ENCODE results near the gene STXBP2. TPM values are rescaled to one million over a fixed set of nuclear protein-coding genes. Genes with fewer than 3 reads are reported as not detected.
"Not testable (repeated sequence)": the region's sequence is repeated elsewhere in the genome, so short reads cannot be mapped to it uniquely, and the experiment has no call there.

STXBP2 gene
- polyA plus RNA-seq, 6 donors from 2014 or later: 71.0 to 86.2 (median 79.5) TPM

DNA sequence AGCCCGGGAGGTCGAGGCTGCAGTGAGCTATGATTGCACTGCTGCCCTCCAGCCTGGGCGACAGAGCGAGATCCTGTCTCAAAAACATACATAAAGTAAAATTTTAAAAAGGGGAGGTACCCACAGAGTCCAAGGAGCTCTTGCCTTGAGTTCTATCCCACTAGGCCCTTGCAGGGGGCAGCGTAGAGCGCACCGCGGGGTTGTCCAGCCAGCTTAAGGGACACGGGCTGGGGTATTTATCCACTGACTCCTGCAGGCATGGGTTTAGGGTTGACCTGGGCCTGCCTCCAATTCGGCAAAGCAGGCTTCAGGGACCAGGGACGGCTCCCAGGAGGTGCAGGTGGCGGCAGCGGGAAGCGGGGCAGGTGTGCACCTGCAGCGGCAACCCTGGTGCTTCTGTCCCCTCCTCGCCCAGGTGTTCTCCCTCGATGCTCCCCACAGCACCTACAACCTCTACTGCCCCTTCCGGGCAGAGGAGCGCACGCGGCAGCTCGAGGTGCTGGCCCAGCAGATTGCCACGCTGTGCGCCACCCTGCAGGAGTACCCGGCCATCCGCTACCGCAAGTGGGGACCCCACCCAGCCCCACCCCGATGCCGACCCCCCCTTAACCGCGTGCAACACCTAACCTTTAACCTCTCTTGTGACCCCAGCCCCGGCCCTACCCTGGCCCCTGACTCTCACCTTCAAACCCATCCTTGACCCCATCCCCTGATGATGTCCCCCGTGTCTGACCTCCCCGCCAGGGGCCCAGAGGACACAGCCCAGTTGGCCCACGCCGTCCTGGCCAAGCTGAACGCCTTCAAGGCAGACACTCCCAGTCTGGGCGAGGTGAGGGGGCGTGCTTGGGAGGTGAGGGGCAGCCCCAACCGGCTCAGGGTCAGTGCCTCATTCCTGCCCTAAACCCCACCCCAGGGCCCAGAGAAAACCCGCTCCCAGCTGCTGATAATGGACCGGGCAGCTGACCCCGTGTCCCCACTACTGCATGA is 4.7 kb downstream of the STXBP2 start:
- Mint-ChIP-seq H3K4me3 (no peak overlapping the region), H3K4me1 (peaks cover 31 to 44% (median 31%) of the 10 kb centered on the region in 3 donors), H3K36me3 (peaks cover 0 to 18% of the 10 kb centered on the region in 2 donors), H3K27me3 (no peaks in the 10 kb centered on the region), H3K27ac (no peak overlapping the region), H3K9me3 (peaks cover 0 to 1% (median 0%) of the 10 kb centered on the region in 7 donors)
- DNase-seq: no peak
- no peak for ATAC-seq (ENCODE audit: low read depth in 2 of 2)

DNA sequence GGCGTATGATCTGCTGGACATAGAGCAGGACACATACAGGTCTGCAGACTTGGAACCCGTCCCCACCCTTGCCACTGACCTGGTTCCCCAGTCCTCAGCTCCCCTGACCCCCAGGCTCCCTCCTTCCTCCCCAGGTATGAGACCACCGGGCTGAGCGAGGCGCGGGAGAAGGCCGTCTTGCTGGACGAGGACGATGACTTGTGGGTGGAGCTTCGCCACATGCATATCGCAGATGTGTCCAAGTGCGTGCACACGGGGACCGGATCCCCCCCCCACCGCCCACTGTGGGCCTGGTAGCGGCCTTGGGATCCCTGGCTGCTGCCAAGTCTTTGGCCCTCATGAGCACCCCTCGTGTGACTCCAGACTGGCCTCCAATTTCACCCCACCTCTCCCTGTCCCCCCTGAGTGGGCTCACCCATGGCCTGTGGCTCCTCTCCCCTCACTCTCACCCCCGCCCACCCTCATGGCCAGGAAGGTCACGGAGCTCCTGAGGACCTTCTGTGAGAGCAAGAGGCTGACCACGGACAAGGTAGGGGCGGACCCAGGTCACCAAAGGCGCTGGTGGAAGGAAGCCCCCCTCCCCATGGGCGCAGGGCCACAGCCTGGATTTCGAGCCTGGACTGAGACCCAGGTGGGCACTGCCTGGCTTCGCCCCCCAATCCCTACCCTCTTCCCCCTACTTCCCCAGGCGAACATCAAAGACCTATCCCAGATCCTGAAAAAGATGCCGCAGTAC is 5.6 kb downstream of the STXBP2 start:
- Mint-ChIP-seq H3K4me1 (peaks cover 25 to 37% (median 29%) of the 10 kb centered on the region in 3 donors), H3K27me3 (no peaks in the 10 kb centered on the region), H3K36me3 (peaks cover 0 to 18% of the 10 kb centered on the region in 2 donors), H3K4me3 (no peak overlapping the region), H3K27ac (peak overlapping the region in 1 of 6 donors; percentile 32), H3K9me3 (peaks cover 0 to 1% (median 0%) of the 10 kb centered on the region in 7 donors)
- ATAC-seq (ENCODE audit: low read depth in 2 of 2) (no peak), DNase-seq (no peak)

DNA sequence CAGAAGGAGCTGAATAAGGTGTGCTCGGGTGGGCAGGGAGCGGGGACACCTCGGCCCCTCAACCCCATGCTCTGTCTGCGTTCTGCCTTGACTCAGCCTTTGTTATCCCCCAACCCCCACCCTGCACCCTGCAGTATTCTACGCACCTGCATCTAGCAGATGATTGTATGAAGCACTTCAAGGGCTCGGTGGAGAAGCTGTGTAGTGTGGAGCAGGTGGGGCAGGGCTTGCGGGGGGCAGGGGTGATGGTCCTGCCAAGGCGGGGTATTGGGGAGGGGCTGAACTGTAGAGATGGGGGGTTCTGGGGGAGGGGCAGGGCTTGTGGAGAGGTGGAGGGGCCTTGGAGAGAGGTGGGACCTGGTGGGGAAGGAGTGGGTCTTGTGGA is 6.1 kb downstream of the STXBP2 start:
- Mint-ChIP-seq H3K4me1 (peaks cover 25 to 31% (median 25%) of the 10 kb centered on the region in 3 donors), H3K36me3 (peaks cover 0 to 18% of the 10 kb centered on the region in 2 donors)

DNA sequence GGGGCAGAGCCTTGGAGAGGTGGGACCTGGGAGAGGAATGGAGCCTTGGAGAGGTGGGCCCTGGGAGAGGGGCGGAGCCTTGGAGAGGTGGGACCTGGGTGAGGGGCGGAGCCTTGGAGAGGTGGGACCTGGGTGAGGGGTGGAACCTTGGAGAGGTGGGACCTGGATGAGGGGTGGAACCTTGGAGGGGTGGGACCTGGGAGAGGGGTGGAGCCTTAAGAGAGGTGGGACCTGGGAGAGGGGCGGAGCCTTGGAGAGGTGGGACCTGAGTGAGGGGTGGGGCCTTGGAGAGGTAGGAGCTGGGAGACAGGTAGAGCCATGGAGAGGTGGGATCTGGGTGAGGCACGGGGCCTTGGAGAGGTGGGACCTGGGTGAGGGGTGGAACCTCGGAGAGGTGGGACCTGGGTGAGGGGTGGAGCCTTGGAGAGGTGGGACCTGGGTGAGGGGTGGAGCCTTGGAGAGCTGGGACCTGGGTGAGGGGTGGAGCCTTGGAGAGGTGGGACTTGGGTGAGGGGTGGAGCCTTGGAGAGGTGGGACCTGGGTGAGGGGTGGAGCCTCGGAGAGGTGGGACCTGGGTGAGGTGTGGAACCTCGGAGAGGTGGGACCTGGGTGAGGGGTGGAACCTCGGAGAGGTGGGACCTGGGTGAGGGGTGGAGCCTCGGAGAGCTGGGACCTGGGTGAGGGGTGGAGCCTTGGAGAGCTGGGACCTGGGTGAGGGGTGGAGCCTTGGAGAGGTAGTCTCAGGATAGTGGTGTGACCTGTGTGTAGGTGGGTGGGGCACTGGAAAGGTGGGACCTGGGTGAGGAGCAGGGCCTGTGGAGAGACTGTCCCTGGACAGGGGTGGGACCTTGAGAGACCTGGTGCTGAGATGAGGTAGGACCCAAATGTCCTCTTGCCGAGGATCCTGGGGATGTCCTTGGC is 7.0 kb downstream of the STXBP2 start:
- ATAC-seq (ENCODE audit: low read depth in 2 of 2): not testable (repeated sequence)

More for the DNA sequence above, 6.1 kb downstream of the STXBP2 start:
- Mint-ChIP-seq H3K9me3 (peaks cover 0 to 1% (median 0%) of the 10 kb centered on the region in 7 donors), H3K4me3 (no peak overlapping the region), H3K27ac (peak overlapping the region in 1 of 6 donors; percentile 32), H3K27me3 (no peaks in the 10 kb centered on the region)
- ATAC-seq (ENCODE audit: low read depth in 2 of 2) (no peak), DNase-seq (no peak)

DNA sequence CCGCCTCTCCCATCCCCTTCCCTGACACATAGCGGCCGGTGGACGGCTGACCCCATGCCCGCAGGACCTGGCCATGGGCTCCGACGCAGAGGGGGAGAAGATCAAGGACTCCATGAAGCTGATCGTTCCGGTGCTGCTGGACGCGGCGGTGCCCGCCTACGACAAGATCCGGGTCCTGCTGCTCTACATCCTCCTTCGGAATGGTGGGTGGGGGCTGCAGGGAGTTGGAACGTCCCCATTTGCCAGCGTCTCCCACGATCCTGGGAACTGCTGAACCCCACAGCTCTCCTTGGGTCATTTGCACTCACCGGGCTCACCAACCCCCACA is 7.6 kb downstream of the STXBP2 start:
- Mint-ChIP-seq H3K27me3 (no peaks in the 10 kb centered on the region), H3K36me3 (peaks cover 0 to 18% of the 10 kb centered on the region in 2 donors)

More for the DNA sequence above, 7.0 kb downstream of the STXBP2 start:
- H3K4me1 Mint-ChIP-seq: peaks cover 19 to 24% (median 24%) of the 10 kb centered on the region in 3 donors
- H3K36me3 Mint-ChIP-seq: peaks cover 0 to 18% of the 10 kb centered on the region in 2 donors
- H3K9me3 Mint-ChIP-seq, DNase-seq, H3K27me3 Mint-ChIP-seq: not testable (repeated sequence)
- peak overlapping the region in 1 of 6 donors; percentile 69 for H3K27ac Mint-ChIP-seq
- peak overlapping the region in 1 of 8 donors; percentile 35 for H3K4me3 Mint-ChIP-seq

DNA sequence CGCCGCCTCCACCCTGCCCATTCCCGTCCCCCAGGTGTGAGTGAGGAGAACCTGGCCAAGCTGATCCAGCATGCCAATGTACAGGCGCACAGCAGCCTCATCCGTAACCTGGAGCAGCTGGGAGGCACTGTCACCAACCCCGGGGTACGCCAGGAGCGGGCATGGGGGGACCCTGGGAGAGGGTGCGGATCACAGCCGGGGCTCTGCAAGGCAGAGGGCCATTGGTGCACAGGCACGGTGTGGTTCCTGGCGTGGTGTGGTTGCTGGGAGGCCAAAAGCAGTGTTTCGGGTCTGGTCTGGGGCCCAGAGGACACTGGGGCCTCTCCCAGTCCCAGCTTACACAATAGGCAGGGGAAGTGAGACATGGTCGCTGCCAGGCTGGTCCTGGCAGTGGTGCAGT is 8.3 kb downstream of the STXBP2 start:
- no peak for ATAC-seq (ENCODE audit: low read depth in 2 of 2)
- Mint-ChIP-seq H3K27me3 (no peaks in the 10 kb centered on the region), H3K4me1 (peaks cover 6 to 11% (median 11%) of the 10 kb centered on the region in 3 donors), H3K4me3 (peak overlapping the region in 1 of 8 donors; percentile 75), H3K36me3 (peaks cover 0 to 11% of the 10 kb centered on the region in 2 donors), H3K27ac (peak overlapping the region in 1 of 6 donors; percentile 83), H3K9me3 (no peaks in the 10 kb centered on the region)
- no peak for DNase-seq

More for the DNA sequence above, 7.6 kb downstream of the STXBP2 start:
- peaks cover 12 to 18% (median 18%) of the 10 kb centered on the region in 3 donors for H3K4me1 Mint-ChIP-seq
- H3K4me3 Mint-ChIP-seq: peak overlapping the region in 1 of 8 donors; percentile 35
- DNase-seq: no peak
- H3K27ac Mint-ChIP-seq: no peak overlapping the region
- peaks cover 0 to 1% (median 0%) of the 10 kb centered on the region in 7 donors for H3K9me3 Mint-ChIP-seq
- ATAC-seq (ENCODE audit: low read depth in 2 of 2): no peak

DNA sequence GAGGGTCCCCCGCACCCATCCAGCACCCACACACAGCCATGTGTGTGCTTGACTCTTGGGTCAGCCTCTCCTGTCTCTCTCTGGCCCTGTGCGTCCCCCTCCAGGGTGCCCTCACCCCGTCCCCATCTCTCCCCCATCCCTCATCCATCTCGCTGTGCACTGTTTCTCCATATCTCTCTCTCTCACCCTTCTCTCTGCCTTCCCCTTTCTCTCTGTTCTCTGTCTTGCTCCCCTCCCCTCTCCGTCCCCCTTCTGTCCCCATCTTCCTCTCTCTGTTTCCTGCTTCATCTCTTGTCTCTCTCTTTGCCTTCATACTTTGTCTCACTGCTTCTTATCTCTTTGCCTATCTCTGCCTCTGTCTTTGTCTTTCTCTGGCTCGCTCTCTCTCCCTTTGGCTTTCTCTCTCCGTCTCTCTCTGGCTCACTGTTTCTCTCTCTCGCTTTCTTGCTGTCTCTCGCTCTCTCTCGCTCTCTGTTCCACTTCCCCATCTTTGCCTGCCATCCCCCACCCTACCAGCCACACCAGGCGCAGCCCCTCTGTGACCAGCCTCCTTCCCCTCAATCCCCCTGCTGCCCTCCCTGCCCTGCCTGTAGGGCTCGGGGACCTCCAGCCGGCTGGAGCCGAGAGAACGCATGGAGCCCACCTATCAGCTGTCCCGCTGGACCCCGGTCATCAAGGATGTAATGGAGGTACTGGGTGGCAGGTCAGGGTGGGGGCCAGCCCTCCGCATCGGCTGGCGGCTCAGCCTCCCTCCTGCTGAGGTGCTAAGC is 8.9 kb downstream of the STXBP2 start:
- H3K27ac Mint-ChIP-seq: peak overlapping the region in 1 of 6 donors; percentile 30
- peak overlapping the region in 1 of 8 donors; percentile 44 for H3K4me3 Mint-ChIP-seq

DNA sequence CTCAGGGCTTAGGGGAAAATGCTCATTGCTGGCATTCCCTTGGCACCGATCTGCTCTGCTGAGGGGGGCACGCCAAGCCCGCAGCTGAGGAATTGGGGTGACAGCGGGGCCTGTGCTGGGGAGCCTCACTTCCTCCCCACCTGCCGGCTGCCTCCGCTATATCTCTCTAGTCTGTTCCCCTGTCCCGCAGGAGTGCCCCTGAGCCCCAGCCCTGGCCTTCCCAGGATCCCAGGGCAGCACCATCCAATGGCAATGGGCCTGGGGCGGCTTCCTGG is 9.5 kb downstream of the STXBP2 start:
- Mint-ChIP-seq H3K27ac (peak overlapping the region in 1 of 6 donors; percentile 79), H3K4me3 (no peak overlapping the region), H3K36me3 (peaks cover 0 to 10% of the 10 kb centered on the region in 2 donors), H3K4me1 (peaks cover 2 to 9% (median 7%) of the 10 kb centered on the region in 3 donors), H3K27me3 (no peaks in the 10 kb centered on the region), H3K9me3 (no peaks in the 10 kb centered on the region)
- DNase-seq (no peak), ATAC-seq (ENCODE audit: low read depth in 2 of 2) (no peak)

More for the DNA sequence above, 8.9 kb downstream of the STXBP2 start:
- Mint-ChIP-seq H3K27me3 (no peaks in the 10 kb centered on the region), H3K4me1 (peaks cover 2 to 9% (median 7%) of the 10 kb centered on the region in 3 donors), H3K36me3 (peaks cover 0 to 10% of the 10 kb centered on the region in 2 donors), H3K9me3 (no peaks in the 10 kb centered on the region)
- no peak for ATAC-seq (ENCODE audit: low read depth in 2 of 2)
- no peak for DNase-seq

DNA sequence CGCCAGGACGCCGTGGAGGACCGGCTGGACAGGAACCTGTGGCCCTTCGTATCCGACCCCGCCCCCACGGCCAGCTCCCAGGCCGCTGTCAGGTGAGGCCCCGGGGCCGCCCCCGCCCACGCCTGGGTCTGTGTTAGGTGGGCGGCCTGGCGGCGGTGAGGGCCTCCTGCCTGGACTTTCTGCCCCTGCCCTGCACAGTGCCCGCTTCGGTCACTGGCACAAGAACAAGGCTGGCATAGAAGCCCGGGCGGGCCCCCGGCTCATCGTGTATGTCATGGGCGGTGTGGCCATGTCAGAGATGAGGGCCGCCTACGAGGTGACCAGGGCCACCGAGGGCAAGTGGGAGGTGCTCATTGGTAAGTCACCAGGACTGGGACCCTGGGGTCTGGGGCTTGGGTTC is 10.2 kb downstream of the STXBP2 start:
- peaks cover 0 to 10% of the 10 kb centered on the region in 2 donors for H3K36me3 Mint-ChIP-seq
- H3K27me3 Mint-ChIP-seq: peaks cover 0 to 1% (median 0%) of the 10 kb centered on the region in 3 donors
- DNase-seq (no peak), ATAC-seq (ENCODE audit: low read depth in 2 of 2) (no peak)
- peaks cover 8 to 11% (median 9%) of the 10 kb centered on the region in 3 donors for H3K4me1 Mint-ChIP-seq
- no peak overlapping the region for H3K27ac Mint-ChIP-seq
- H3K9me3 Mint-ChIP-seq: no peaks in the 10 kb centered on the region
- H3K4me3 Mint-ChIP-seq: no peak overlapping the region

DNA sequence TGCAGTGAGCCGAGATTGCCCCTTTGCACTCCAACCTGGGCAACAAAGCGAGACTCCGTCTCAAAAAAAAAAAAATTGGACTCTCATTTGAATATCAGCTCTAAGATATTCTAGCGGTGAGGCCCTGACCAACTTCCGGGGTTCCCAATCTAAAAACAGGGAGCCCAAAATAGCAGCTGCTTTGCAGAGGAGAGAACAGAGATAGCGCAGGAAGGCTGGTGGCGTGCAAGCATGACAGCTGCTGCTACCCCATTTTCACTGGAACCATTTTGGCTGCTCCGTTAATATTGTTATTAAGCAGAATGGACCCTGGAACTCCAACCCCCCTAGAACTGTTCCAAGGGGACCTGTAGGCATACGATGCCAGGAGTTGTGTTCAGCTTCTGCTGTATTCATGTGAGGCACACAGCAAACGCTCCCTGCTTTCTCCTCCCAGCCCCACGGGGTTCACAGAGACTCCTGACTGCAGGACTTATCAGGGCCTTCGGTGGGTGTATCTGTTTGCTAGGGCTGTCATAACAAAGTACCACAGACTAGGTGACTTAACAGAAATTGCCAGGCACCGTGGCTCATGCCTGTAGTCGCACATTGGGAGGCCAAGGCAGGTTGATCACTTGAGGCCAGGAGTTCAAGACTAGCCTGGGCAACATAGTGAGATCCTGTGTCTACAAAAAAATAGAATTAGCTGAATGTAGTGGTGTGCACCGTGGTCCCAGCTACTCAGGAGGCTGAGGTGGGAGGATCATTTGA is 11.5 kb downstream of the STXBP2 start:
- Mint-ChIP-seq H3K36me3 (peaks cover 0 to 10% of the 10 kb centered on the region in 2 donors), H3K4me3 (no peak overlapping the region)
- no peak for ATAC-seq (ENCODE audit: low read depth in 2 of 2)

DNA sequence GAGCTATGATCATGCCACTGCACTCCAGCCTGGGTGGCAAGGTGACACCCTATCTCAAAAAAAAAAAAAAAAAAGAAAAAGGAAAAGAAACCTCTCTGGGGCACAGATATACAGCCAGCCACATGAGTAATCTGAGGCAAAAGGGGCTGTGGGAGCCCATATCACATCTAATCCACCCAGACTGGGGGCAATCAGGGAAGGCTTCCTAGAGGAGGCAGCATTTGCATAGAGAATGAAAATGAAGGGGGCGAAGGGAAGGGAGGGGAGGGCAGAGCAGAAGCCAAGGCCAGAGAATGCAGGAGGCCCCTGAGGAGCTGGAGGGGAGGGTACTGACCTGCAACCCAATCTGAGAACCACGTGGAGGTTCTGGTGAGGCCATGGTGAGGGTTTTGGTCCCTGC is 13.2 kb downstream of the STXBP2 start:
- no peak for DNase-seq
- H3K27ac Mint-ChIP-seq: peak overlapping the region in 1 of 6 donors; percentile 71
- H3K4me1 Mint-ChIP-seq: peaks cover 13 to 16% (median 14%) of the 10 kb centered on the region in 3 donors
- ATAC-seq (ENCODE audit: low read depth in 2 of 2): no peak
- peaks cover 0 to 10% (median 0%) of the 10 kb centered on the region in 3 donors for H3K27me3 Mint-ChIP-seq
- peak overlapping the region in 1 of 8 donors; percentile 70 for H3K4me3 Mint-ChIP-seq
- H3K9me3 Mint-ChIP-seq: no peaks in the 10 kb centered on the region
- peaks cover 0 to 10% of the 10 kb centered on the region in 2 donors for H3K36me3 Mint-ChIP-seq

More for the DNA sequence above, 11.5 kb downstream of the STXBP2 start:
- H3K27ac Mint-ChIP-seq: no peak overlapping the region
- no peak for DNase-seq
- peaks cover 0 to 10% (median 0%) of the 10 kb centered on the region in 3 donors for H3K27me3 Mint-ChIP-seq
- no peaks in the 10 kb centered on the region for H3K9me3 Mint-ChIP-seq
- H3K4me1 Mint-ChIP-seq: peaks cover 14 to 20% (median 19%) of the 10 kb centered on the region in 3 donors

All from naive B cell (primary cell).